NOMO-1 (cell line): ENCODE measurements around the gene IHH.

Experiments used
- DNase-seq, 2 experiments: peaks; one replicate each; lab custom pipeline; 2025; ENCODE audit not compliant: unreplicated experiment in 2 of 2; lab: John Stamatoyannopoulos, UW

Gene IHH

DNA sequence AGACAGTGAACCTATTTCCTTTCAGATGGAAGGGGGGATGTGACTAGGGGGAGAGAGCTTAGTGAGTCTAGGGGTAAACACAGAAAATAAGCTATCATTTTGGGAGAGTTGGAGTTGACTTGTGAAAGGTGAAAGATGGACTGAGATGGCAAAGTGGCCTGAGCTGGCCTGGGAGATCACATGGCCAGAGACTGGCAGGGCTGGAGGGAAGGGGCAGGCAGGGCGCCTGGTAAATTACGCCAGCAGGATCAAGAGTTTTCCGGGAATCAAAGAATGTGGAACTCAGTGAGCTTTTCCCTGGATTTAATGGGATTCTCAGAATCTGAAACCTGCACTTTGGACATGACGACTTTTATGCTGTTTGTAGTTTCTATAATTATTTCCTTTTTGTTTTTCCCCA, 18.6 kb downstream of the IHH start:
- DNase-seq: no peak

GRCh38 chr2:219041252-219041651, 19.5 kb downstream of the IHH start, which contains the start of gene CFAP65:
TSS of gene CFAP65 (minus strand) at chr2:219041516. CDS start at chr2:219039048, 2,468 bp downstream.
- no peak for DNase-seq

DNA sequence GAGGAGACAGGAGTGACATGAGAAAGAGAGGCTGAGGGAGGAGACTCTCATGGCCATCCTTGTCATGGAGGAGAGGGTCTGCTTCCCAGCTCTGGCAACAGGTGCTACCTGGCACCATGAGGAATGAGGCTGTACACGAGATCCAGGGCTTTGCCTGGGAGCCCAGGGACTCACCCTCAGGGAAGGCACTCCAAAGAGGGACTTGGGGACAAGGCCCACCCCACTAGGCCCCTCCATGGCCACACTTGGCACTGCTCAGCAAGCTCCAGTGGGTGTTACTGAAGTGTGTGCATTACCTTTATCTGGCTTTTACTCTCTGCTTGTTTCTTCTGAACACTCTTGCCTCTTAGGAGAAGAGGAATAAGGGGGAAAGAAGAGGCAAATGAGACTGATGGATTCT, 22.1 kb downstream of the IHH start:
- DNase-seq: no peak

DNA sequence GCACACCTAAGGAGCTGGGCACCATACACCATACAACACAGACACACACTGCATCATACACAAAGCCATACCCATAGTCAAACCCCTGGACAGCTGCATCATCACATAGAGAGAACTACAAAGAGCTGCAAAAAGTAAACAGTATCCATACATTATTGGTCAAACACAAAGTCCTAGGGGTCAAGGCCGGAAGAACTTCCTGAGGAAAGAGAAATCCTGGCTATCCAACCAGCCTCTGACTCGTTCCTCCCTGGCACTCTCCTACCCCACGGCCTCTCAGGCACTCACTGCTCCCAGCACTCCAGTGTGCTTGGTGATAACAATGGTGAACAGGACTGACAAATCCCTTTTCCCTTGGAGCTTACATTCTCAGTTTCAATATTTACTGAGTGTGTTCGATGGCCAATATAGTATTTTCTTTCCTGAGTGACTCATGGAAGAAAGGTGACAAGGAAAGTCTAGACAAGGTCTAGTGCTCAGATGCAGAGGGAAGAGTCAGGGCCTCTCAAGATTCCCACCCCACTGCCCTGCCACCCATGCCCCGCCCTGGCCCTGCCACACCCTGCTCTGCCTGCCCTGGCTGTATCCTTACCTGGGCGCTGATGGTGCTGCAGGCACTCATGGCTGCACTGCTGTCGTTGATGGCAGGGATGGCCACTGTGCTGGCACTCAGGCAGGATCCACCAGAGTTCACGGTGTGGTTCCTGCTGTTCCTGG, 22.8 kb downstream of the IHH start:
- DNase-seq: no peak

DNA sequence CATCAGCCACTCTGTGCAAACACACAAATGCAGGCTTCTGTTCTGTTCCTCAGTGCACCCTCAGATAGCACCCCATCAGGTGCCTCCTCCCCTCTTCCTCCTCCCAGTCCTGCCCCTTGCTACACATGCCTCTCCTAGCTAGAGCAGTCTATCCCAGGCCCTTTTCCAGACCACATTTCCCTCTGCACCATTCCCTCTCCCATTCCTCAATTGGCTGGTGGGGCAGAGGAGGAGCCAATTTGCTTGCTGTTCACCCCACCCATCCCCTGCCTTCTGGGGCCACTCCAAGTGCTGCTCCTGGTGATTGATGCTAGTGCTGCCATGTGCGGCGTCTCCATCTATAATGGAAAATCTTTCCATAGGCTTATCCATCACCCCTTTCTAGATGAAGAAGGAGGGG, 24.8 kb downstream of the IHH start:
- no peak for DNase-seq

GRCh38 chr2:219034823-219035222, 25.9 kb downstream of the IHH start:
- DNase-seq: no peak

- no peak for DNase-seq
Measured at GRCh38 chr2:219032051-219032745, 28.5 kb downstream of the IHH start.

GRCh38 chr2:219031005-219031738, 29.5 kb downstream of the IHH start:
- DNase-seq: no peak

DNA sequence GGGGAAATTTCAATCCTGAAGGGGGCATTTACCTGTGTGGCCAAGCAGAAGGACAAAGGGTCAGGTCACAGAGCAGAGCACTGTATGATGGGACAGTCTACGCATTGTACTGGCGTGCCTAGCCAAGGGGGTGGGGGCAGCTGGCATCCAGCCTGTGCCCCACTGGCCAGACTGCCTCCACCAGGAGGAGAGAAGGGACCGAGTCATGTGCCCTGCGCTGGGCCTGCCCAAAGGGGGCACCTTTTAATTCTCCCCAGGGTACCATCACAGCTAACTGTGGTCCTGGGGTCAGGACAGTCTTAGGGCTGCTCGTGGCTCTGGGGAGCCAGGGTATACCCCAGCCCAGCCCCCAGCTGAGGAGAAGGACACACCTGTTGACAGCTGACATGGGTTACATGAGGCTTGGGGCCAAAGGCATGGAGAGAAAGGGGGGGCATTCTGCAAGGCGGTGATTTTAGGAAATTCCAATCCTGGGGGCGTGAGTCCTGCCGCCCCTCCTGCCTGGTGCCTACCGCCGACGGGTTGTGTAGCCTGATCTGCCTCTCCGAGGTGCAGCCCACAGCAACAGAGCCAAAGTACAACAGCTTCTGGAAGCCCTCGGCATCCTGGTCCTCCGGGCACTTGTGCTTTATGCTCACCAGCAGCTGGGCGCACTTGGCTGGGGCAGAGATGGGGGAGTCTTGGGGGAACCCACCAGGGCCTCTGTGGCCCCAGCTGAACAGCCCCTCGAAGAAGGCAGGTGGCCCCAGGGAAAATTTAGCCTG, 30.4 kb downstream of the IHH start:
- no peak for DNase-seq

GRCh38 chr2:219029829-219030165, 30.9 kb downstream of the IHH start:
- DNase-seq: peak; percentile 53 to 55

DNA sequence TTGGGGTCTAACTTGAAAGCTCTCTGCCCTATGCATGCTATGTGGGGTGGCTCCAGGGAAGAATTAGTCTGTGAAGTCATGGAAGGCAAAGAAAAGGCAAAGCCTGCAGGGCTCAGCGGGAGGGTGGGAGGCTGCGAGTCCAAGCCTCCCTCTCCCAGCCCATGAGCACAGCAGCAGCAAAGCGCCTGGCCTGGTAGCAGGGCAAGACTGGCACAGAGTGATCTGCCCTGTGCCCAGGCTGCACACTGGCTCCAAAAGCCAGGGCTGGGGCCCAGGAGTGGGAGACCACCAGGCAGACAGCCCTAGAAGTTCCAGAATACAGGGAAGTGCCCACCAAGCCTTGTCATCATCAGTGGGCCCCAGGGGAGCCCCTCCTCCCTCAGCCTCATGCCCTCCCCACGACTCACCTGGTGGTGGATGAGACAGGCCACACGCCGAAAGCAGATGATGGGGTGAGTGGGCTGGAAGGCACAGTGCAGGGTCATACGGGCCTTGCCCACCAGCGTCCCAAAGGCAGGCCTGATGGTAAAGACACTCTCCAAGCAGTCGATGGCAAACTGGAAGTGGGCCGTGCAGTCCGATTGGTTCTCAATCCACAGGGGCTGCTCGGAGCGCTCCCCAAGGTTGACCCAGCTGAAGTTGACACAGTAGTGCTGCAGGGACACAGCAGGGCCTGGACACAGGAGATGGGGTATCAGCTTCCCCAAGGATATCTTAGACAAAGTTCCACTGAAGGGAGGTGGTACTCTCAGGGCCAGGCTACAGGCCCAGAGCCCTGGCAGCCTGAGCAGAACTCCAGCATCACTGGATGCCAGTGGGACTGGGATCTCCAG, 31.5 kb downstream of the IHH start:
- no peak for DNase-seq

- no peak for DNase-seq
Measured at GRCh38 chr2:219028141-219028540, 32.6 kb downstream of the IHH start.

GRCh38 chr2:219027511-219028055, 33.1 kb downstream of the IHH start:
- DNase-seq: no peak

DNA sequence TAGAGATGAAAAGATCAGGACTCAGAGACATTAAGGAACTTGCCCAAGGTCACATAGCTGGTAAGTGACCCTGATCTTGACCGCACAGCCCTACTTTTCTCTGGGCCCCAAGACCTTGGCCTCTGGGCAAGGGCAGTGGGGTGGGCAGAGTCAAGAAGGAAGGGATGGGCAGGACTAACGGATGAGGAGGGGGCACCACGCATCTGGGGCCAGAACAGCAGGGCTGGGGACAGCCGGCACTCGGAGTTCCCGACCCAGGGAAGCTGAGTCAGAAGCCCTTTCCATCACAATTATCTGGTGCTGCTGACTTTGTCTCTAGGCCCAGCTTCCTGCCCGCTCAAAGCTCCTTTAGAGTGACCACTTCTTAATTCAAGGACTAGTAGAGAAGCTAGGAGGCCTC, 33.8 kb downstream of the IHH start:
- DNase-seq: no peak

GRCh38 chr2:219025637-219026585, 34.8 kb downstream of the IHH start:
- no peak for DNase-seq

DNA sequence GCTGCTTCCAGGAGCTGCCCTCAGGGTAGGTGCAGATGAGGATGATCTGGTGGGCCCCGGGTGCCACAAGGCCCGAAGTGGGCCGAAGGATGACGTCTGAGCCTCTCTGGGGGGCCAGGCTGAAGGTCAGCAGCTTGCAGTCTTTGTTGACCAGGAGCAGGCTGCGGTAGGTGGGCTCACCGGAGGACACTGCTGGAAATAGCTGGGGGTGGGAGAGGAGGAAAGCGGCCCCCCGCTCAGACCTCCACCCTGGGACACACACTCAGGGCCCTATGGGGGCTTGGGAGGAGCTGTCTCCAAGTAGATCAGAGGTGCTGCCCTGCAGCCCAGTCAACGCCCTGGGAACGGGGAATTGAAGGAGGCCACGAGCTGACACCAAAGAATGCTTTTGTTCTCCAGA, 36.7 kb downstream of the IHH start:
- DNase-seq: no peak

DNA sequence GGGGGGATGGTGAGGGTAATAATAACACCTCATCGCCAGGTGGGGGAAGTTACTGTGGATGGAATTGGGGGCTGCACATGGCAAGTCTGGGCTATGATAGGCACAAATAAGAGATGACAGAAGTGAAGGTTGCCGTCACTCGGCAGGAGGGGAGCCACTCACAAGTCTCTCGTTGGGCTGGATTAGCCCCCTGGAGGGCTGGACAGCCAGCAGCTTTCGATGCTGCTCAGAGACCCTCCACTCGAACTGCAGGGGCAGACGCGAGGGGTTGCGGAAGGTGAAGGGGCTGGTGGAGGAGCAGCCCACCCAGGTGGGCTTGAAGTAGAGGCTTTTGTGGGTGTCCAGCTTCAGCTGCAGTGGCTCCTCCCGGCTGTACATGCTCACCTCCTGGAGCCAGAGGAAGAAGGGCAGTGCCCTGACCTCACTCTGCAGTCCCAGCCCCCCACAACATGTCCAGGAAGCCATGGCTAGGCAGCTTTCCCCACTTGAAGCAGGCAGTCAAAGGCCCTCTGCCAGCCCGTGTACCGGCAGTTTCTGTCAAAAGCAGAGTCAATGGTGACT, 37.6 kb downstream of the IHH start:
- no peak for DNase-seq

- no peak for DNase-seq
Measured at GRCh38 chr2:219022616-219023015, 38.1 kb downstream of the IHH start.

GRCh38 chr2:219022041-219022440, 38.7 kb downstream of the IHH start:
- DNase-seq: no peak
